ENCODE measurements around the gene IL3. TPM values are rescaled to one million over a fixed set of nuclear protein-coding genes. Genes with fewer than 3 reads are reported as not detected.

Gene IL3
- total RNA-seq, 6 donors from 2014 or later: not detected

- DNase-seq: no peak
- no peak overlapping the region for H3K4me3 ChIP-seq
- H3K27ac ChIP-seq: no peak overlapping the region
- ATAC-seq (ENCODE audit: low FRiP score in 2 of 2): no peak
- H3K36me3 ChIP-seq: no peaks in the 10 kb centered on the region
- no peaks in the 10 kb centered on the region for H3K9me3 ChIP-seq
- no peaks in the 10 kb centered on the region for H3K27me3 ChIP-seq
- H3K4me1 ChIP-seq: no peaks in the 10 kb centered on the region
- 79 to 88% methylated on average over 9 of the region's 9 CpGs for WGBS, 2 donors
- no peak for TF ChIP-seq EP300 (IDR thresholded peaks at IDR 0.05)
- TF ChIP-seq POLR2AphosphoS5 (IDR thresholded peaks at IDR 0.05): no peak
- TF ChIP-seq POLR2A (IDR thresholded peaks at IDR 0.05): no peak
- TF ChIP-seq CTCF (IDR thresholded peaks at IDR 0.05): no peak
Measured at GRCh38 chr5:132050661-132051552, 9.5 kb upstream of the IL3 start.

DNA sequence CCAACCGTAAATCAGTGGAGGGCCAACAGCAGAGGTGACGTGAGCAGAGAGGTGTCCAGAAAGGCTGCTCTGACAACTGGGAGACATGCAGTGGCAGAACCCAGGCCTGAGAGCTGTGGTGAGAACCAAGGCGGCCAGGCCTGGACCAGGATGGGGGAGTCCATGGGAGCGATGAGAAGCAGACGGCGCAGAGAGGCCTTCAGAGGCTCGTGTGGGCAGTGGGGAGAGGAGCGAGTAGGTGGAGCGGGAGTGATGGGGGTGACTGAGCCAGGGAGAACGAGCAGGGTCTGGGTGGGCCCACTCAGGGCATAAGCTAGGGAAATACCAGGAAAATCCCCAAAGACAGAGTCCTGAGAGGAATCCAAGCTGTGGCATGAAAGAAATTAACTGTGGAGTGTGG lies 7.9 kb upstream of the IL3 start:
- Histone ChIP-seq H3K4me3 (no peak overlapping the region), H3K27ac (no peak overlapping the region), H3K4me1 (no peaks in the 10 kb centered on the region), H3K27me3 (no peaks in the 10 kb centered on the region), H3K36me3 (no peaks in the 10 kb centered on the region), H3K9me3 (no peaks in the 10 kb centered on the region)
- TF ChIP-seq POLR2AphosphoS5 (IDR thresholded peaks at IDR 0.05): no peak
- TF ChIP-seq CTCF (IDR thresholded peaks at IDR 0.05): no peak
- no peak for TF ChIP-seq EP300 (IDR thresholded peaks at IDR 0.05)
- TF ChIP-seq POLR2A (IDR thresholded peaks at IDR 0.05): no peak
- WGBS, 2 donors: 91 to 96% methylated on average over 10 of the region's 10 CpGs
- no peak for DNase-seq
- ATAC-seq (ENCODE audit: low FRiP score in 2 of 2): no peak

- H3K27me3 ChIP-seq: no peaks in the 10 kb centered on the region
- no peaks in the 10 kb centered on the region for H3K4me1 ChIP-seq
- no peaks in the 10 kb centered on the region for H3K36me3 ChIP-seq
- no peak overlapping the region for H3K4me3 ChIP-seq
- DNase-seq: no peak
- no peaks in the 10 kb centered on the region for H3K9me3 ChIP-seq
- ATAC-seq (ENCODE audit: low FRiP score in 2 of 2): no peak
- no peak overlapping the region for H3K27ac ChIP-seq
- TF ChIP-seq EP300 (IDR thresholded peaks at IDR 0.05) (no peak), POLR2AphosphoS5 (IDR thresholded peaks at IDR 0.05) (no peak), CTCF (IDR thresholded peaks at IDR 0.05) (no peak), POLR2A (IDR thresholded peaks at IDR 0.05) (no peak)
- WGBS, 2 donors: 87 to 90% methylated on average over 4 of the region's 4 CpGs
Measured at GRCh38 chr5:132053483-132053882, 7.0 kb upstream of the IL3 start.

DNA sequence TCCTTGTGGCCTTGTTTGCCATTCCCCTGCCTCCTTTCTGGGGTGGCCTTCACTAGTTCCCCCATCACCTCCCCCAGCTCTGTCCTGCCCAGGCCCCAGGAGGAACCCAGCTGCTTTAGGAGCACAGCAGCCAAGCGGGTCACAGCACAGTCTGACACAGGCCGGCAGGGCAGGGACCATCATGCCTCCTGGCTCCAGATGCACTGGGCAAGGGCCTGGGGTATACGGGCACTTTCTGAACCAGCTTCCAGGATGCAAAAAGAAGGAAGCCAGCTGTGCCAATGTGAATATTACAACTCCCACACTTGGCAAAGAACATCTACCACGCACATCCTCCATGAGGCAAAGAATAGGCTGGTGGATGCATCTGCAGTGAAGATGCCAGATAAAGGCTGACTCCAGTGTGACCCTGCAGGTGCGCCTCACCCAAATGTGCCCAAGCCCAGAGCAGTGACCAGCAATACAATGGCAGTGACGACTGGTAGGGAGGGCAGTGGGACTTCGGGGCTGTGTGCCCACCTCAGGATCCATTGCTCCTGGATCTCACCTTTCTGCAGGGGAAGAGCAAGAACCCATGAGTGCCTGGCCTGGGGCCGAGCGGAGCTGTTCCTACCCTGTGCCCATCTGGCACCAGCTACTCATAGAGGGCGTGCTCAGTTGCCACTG lies 6.3 kb upstream of the IL3 start:
- Histone ChIP-seq H3K27ac (no peak overlapping the region), H3K9me3 (no peaks in the 10 kb centered on the region), H3K36me3 (no peaks in the 10 kb centered on the region), H3K4me1 (no peaks in the 10 kb centered on the region), H3K27me3 (no peaks in the 10 kb centered on the region), H3K4me3 (no peak overlapping the region)
- DNase-seq (no peak), ATAC-seq (ENCODE audit: low FRiP score in 2 of 2) (no peak)
- WGBS, 2 donors: 84 to 92% methylated on average over 6 to 10 of the region's 10 CpGs
- no peak for TF ChIP-seq POLR2AphosphoS5 (IDR thresholded peaks at IDR 0.05)
- TF ChIP-seq CTCF (IDR thresholded peaks at IDR 0.05): no peak
- TF ChIP-seq POLR2A (IDR thresholded peaks at IDR 0.05): no peak
- no peak for TF ChIP-seq EP300 (IDR thresholded peaks at IDR 0.05)
